HepG2 (cell line): ENCODE results near the gene OPRL1. TPM values are rescaled to one million over a fixed set of nuclear protein-coding genes. Genes with fewer than 3 reads are reported as not detected.

ENCODE experiments used
- ARNT ChIP-seq: fragments of 450-650 bp; IDR thresholded peaks from 2 replicates; pipeline ENCODE4 v1.6.1; 2017
- BRCA1 ChIP-seq: sonication (generic); formaldehyde crosslinking; IDR thresholded peaks from 2 replicates; pipeline ENCODE4 v1.4.0; 2020; ENCODE audit warnings: missing genetic modification reagents
- DMAP1 ChIP-seq: IDR thresholded peaks from 2 replicates; pipeline ENCODE4 v1.6.1; 2016
- GABPB1 ChIP-seq: IDR thresholded peaks from 2 replicates; pipeline ENCODE4 v1.6.1; 2016; ENCODE audit warnings: mild to moderate bottlenecking, missing genetic modification reagents, moderate library complexity, missing compliant biosample characterization
- GRHL1 ChIP-seq: sonication (generic); formaldehyde crosslinking; conservative IDR thresholded peaks from 2 replicates; pipeline ENCODE4 v1.8.0; 2022; ENCODE audit warnings: missing genetic modification reagents
- HDAC2 ChIP-seq: sonication (generic); formaldehyde crosslinking; IDR thresholded peaks from 2 replicates; pipeline ENCODE4 v1.4.0; 2020; ENCODE audit warnings: missing genetic modification reagents
- HNRNPK ChIP-seq: fragments of 200-400 bp; formaldehyde crosslinking; IDR thresholded peaks from 2 replicates; pipeline ENCODE4 v1.6.1; 2018; ENCODE audit warnings: low read length, low read depth, moderate library complexity, mild to moderate bottlenecking; ENCODE audit not compliant: poor library complexity, severe bottlenecking
- LRRFIP1 ChIP-seq: sonication (generic); formaldehyde crosslinking; conservative IDR thresholded peaks from 2 replicates; pipeline ENCODE4 v1.4.0; 2020; ENCODE audit warnings: missing genetic modification reagents
- MAX ChIP-seq: IDR thresholded peaks from 2 replicates; pipeline ENCODE4 v1.6.1; 2012; ENCODE audit warnings: inconsistent platforms
- MED13 ChIP-seq: sonication (generic); formaldehyde crosslinking; IDR thresholded peaks from 2 replicates; pipeline ENCODE4 v1.5.0; 2020; ENCODE audit warnings: missing genetic modification reagents
- MXD4 ChIP-seq: IDR thresholded peaks from 2 replicates; pipeline ENCODE4 v1.6.1; 2016; ENCODE audit warnings: mild to moderate bottlenecking, missing biosample characterization, missing genetic modification reagents
- MYC ChIP-seq: sonication (generic); formaldehyde crosslinking; IDR thresholded peaks from 2 replicates; pipeline ENCODE4 v1.9.0; 2021; ENCODE audit warnings: missing genetic modification reagents, borderline replicate concordance
- NCOA1 ChIP-seq: sonication (generic); formaldehyde crosslinking; IDR thresholded peaks from 2 replicates; pipeline ENCODE4 v1.9.0; 2021; ENCODE audit warnings: missing genetic modification reagents
- RARG ChIP-seq: sonication (generic); formaldehyde crosslinking; IDR thresholded peaks from 2 replicates; pipeline ENCODE4 v1.4.0; 2020; ENCODE audit warnings: low read depth, mild to moderate bottlenecking, missing genetic modification reagents
- SP4 ChIP-seq: sonication (generic); formaldehyde crosslinking; IDR thresholded peaks from 2 replicates; pipeline ENCODE4 v1.8.1; 2023; ENCODE audit warnings: mild to moderate bottlenecking, missing genetic modification reagents
- STAT6 ChIP-seq: sonication (generic); formaldehyde crosslinking; IDR thresholded peaks from 2 replicates; pipeline ENCODE4 v1.4.0; 2020; ENCODE audit warnings: missing genetic modification reagents, mild to moderate bottlenecking, borderline replicate concordance
- TBX3 ChIP-seq: fragments of 450-650 bp; IDR thresholded peaks from 2 replicates; pipeline ENCODE4 v1.6.1; 2017; ENCODE audit warnings: antibody characterized with exemption, mild to moderate bottlenecking, inconsistent platforms, borderline replicate concordance
- TMF1 ChIP-seq: sonication (generic); formaldehyde crosslinking; IDR thresholded peaks from 2 replicates; pipeline ENCODE4 v1.8.1; 2022; ENCODE audit warnings: low read depth, missing genetic modification reagents
- ZBTB42 ChIP-seq: sonication (generic); formaldehyde crosslinking; IDR thresholded peaks from 2 replicates; pipeline ENCODE4 v1.5.0; 2020; ENCODE audit warnings: mild to moderate bottlenecking, missing genetic modification reagents
- ZFP82 ChIP-seq: sonication (generic); formaldehyde crosslinking; IDR thresholded peaks from 2 replicates; pipeline ENCODE4 v1.5.1; 2020; ENCODE audit warnings: mild to moderate bottlenecking, missing genetic modification reagents, borderline replicate concordance
- ZFP90 ChIP-seq: sonication (generic); formaldehyde crosslinking; IDR thresholded peaks from 2 replicates; pipeline ENCODE4 v1.8.0; 2022; ENCODE audit warnings: missing genetic modification reagents, mild to moderate bottlenecking, inconsistent platforms, borderline replicate concordance
- ZMAT3 ChIP-seq: sonication (generic); formaldehyde crosslinking; conservative IDR thresholded peaks from 2 replicates; pipeline ENCODE4 v1.7.0; 2021; ENCODE audit warnings: missing genetic modification reagents
- ZNF570 ChIP-seq: sonication (generic); formaldehyde crosslinking; IDR thresholded peaks from 2 replicates; pipeline ENCODE4 v1.4.0; 2020; ENCODE audit warnings: mild to moderate bottlenecking, missing genetic modification reagents, borderline replicate concordance
- ZSCAN25 ChIP-seq: sonication (generic); formaldehyde crosslinking; IDR thresholded peaks from 2 replicates; pipeline ENCODE4 v1.8.0; 2022; ENCODE audit warnings: mild to moderate bottlenecking, missing genetic modification reagents
- polyA plus RNA-seq, 8 experiments: library from polyadenylated mRNA; depleted of rRNA in 3 of 8; stranded (reverse) in 7 of 8; unstranded in 1 of 8; fragments of >200 nt; fragmentation: Illumina TruSeq in 4 of 8; extraction: Trizol in 4 of 8; gene quantifications; 2 replicates each; pipeline versions ENCODE4 v1.2.1 to v1.2.3, GENCODE V29; 2011 to 2016; ENCODE audit warnings: low read depth in 4 of 8, missing spikeins in 1 of 8, mixed read lengths in 1 of 8; ENCODE audit not compliant: insufficient read depth in 1 of 8
- total RNA-seq, 5 experiments: library from RNA; depleted of rRNA; stranded (reverse); fragments of >200 nt; fragmentation: Illumina TruSeq; extraction: Trizol; gene quantifications; 2 replicates each; pipeline ENCODE4 v1.2.3, GENCODE V29; 2016; ENCODE audit warnings: low read depth in 1 of 5

The OPRL1 gene
- total and polyA plus RNA-seq, 2 of the 13 experiments (the other 11 are each of a cell fraction or from before 2014, with no cell fraction given) = 0.35 to 0.71 TPM

- TF ChIP-seq MXD4 (CRISPR knock-in tag) (0 out of 2 replicates have a peak, but pooled peaks have one; percentile 16), TMF1 (CRISPR knock-in tag) (peak; percentile 41), TBX3 (no peak), GRHL1 (CRISPR knock-in tag) (no peak), NCOA1 (0 out of 2 replicates have a peak, but pooled peaks have one; percentile 37), GABPB1 (peak; percentile 64; the same call in 1 of the 2 replicates), ZNF570 (CRISPR knock-in tag) (no peak), LRRFIP1 (CRISPR knock-in tag) (no peak), ZFP90 (CRISPR knock-in tag) (0 out of 2 replicates have a peak, but pooled peaks have one; percentile 15), STAT6 (no peak), SP4 (CRISPR knock-in tag) (peak; percentile 64), MAX (peak; percentile 32; the same call in 1 of the 2 replicates), MED13 (CRISPR knock-in tag) (0 out of 2 replicates have a peak, but pooled peaks have one; percentile 63), RARG (CRISPR knock-in tag) (no peak), ZFP82 (CRISPR knock-in tag) (0 out of 2 replicates have a peak, but pooled peaks have one; percentile 50), HNRNPK (peak; percentile 39), MYC (CRISPR knock-in tag) (peak; percentile 78), ZBTB42 (0 out of 2 replicates have a peak, but pooled peaks have one; percentile 48), ARNT (no peak), DMAP1 (peak; percentile 60), ZSCAN25 (no peak), BRCA1 (CRISPR knock-in tag) (peak; percentile 68; the same call in 1 of the 2 replicates), HDAC2 (CRISPR knock-in tag) (peak; percentile 71), ZMAT3 (peak; percentile 68; the same call in 1 of the 2 replicates)
These were observed 439 bp upstream of the OPRL1 start, which contains the start of gene RGS19 (continued) for GRCh38 chr20:64079273-64080012.
